RWPE2 (cell line): ENCODE data around the gene SAMD10.
A peak's percentile ranks its signal among the peaks of the same experiment; 100 is the strongest.

Experiments used
- ATAC-seq: fragments of 200-7000 bp; cut with Tn5 transposase; 3 replicates; pipeline ENCODE4 v1.9.1; 2021; ENCODE audit warnings: low read depth
- DNase-seq: peaks from one replicate; pipeline ENCODE4 v3.0.0-alpha.2; 2020; ENCODE audit warnings: low spot score
- H3K27ac ChIP-seq: fragments of 450-650 bp; 2 replicates; pipeline ENCODE4 v1.5.1; 2017; ENCODE audit warnings: mild to moderate bottlenecking; ENCODE audit not compliant: poor library complexity, severe bottlenecking
- H3K27me3 ChIP-seq: fragments of 250-450 bp; sonication (Bioruptor Pico); 2 replicates; pipeline ENCODE4 v1.5.1; 2021; ENCODE audit warnings: mild to moderate bottlenecking, moderate library complexity; ENCODE audit not compliant: insufficient read depth, poor library complexity, severe bottlenecking
- H3K36me3 ChIP-seq: fragments of 250-450 bp; sonication (Bioruptor Pico); 2 replicates; pipeline ENCODE4 v1.5.1; 2020; ENCODE audit warnings: low read depth, mild to moderate bottlenecking, moderate library complexity
- H3K4me1 ChIP-seq: fragments of 250-450 bp; sonication (Bioruptor Pico); 2 replicates; pipeline ENCODE4 v1.5.1; 2021; ENCODE audit warnings: mild to moderate bottlenecking, moderate library complexity; ENCODE audit not compliant: insufficient read depth, poor library complexity, severe bottlenecking
- H3K4me3 ChIP-seq: fragments of 250-450 bp; sonication (Bioruptor Pico); 2 replicates; pipeline ENCODE4 v1.5.1; 2021; ENCODE audit warnings: mild to moderate bottlenecking, moderate library complexity; ENCODE audit not compliant: severe bottlenecking
- H3K9me3 ChIP-seq: fragments of 250-450 bp; sonication (Bioruptor Pico); 2 replicates; pipeline ENCODE4 v1.5.1; 2021; ENCODE audit warnings: mild to moderate bottlenecking, moderate library complexity; ENCODE audit not compliant: severe bottlenecking
- CTCF ChIP-seq: fragments of 450-650 bp; IDR thresholded peaks from one replicate; pipeline ENCODE4 v1.5.1; 2017; ENCODE audit warnings: mild to moderate bottlenecking, moderate library complexity; ENCODE audit not compliant: poor library complexity, severe bottlenecking

Gene SAMD10

GRCh38 chr20:63970714-63971431, 8.6 kb downstream of the SAMD10 start:
- no peak for TF ChIP-seq CTCF
- no peak for DNase-seq
- Histone ChIP-seq H3K27me3 (no peaks in the 10 kb centered on the region), H3K27ac (no peak overlapping the region), H3K4me3 (no peak overlapping the region), H3K9me3 (no peaks in the 10 kb centered on the region), H3K4me1 (no peaks in the 10 kb centered on the region), H3K36me3 (peaks cover 18% of the 10 kb centered on the region)
- no peak for ATAC-seq

- Histone ChIP-seq H3K4me3 (peak within 1 kb of the TSS; percentile 80), H3K27ac (peak within 1 kb of the TSS; percentile 43), H3K27me3 (no peaks in the 10 kb centered on the region), H3K36me3 (peaks cover 18% of the 10 kb centered on the region), H3K4me1 (no peaks in the 10 kb centered on the region), H3K9me3 (no peaks in the 10 kb centered on the region)
- no peak for TF ChIP-seq CTCF
- ATAC-seq (peak; percentile 32), DNase-seq (peak; percentile 91)
Observed at GRCh38 chr20:63969838-63970713, 9.4 kb downstream of the SAMD10 start, which contains the start of gene ZNF512B. Gene ZNF512B (minus strand): TSS chr20:63969930. CDS start chr20:63967950, 1,980 bp downstream.

- DNase-seq (no peak), ATAC-seq (no peak)
- Histone ChIP-seq H3K4me1 (no peaks in the 10 kb centered on the region), H3K27me3 (no peaks in the 10 kb centered on the region), H3K36me3 (peaks cover 22% of the 10 kb centered on the region), H3K9me3 (no peaks in the 10 kb centered on the region), H3K27ac (peak overlapping the region; percentile 43), H3K4me3 (peak overlapping the region; percentile 80)
- TF ChIP-seq CTCF = no peak
Observed at GRCh38 chr20:63968928-63969760, 10.3 kb downstream of the SAMD10 start.

GRCh38 chr20:63968136-63968927, 11.1 kb downstream of the SAMD10 start:
- Histone ChIP-seq H3K27ac (peak overlapping the region; percentile 43), H3K9me3 (no peaks in the 10 kb centered on the region), H3K4me3 (peak overlapping the region; percentile 80), H3K4me1 (no peaks in the 10 kb centered on the region), H3K27me3 (no peaks in the 10 kb centered on the region), H3K36me3 (peaks cover 30% of the 10 kb centered on the region)
- TF ChIP-seq CTCF = no peak
- ATAC-seq (no peak), DNase-seq (no peak)
